ENCODE data around the gene TMEM80. TPM values are rescaled to one million over a fixed set of nuclear protein-coding genes. Genes with fewer than 3 reads are reported as not detected.
"Not testable (repeated sequence)": the region's sequence is repeated elsewhere in the genome, so short reads cannot be mapped to it uniquely, and the experiment has no call there.

TMEM80 gene
- 15.8 and 16.4 TPM in 2 replicates for total RNA-seq (2014; rRNA removed; shearing (Covaris generic))

DNA sequence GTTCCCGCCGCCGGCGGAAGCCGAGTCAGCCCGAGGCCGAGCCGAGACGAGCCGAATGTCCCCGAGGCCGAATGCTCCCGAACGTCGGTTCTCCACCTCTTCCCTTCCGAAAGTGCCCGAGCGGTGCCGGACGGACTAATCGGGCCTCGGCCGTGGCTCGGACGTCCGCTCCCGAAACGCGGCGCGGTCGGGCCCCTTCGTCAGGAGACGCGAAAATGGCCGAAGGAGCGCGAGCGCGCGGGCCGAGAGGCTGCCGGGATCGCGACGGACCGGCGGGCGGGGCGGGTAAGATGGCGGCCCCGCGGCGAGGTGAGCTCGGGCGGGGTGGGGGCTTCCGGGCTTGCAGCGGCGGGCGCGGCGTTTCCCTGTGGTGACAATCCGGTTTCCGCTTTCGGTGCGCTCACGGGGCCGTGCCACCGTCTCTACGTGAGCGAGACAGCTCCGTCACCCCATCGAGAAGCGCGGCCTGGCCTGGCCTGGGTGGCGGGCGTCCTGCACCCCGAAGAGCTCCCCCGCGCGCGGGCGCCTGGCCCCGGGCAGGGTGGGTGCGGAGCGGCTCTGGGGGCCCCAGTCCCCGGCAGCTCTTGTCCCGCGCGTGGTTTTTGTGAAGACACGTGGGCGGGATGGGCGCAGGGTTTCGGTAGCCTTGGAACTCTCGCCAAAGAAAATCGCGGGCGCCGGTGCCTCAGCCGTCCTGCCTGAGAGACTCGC lies at the start of gene TMEM80:
Gene TMEM80, plus strand, starts transcription at position 279 of the 711 bp plus-strand sequence. Its CDS starts 12 bp downstream, at position 291.
- peak; percentile 98 for DNase-seq (ENCODE audit: low spot score)

DNA sequence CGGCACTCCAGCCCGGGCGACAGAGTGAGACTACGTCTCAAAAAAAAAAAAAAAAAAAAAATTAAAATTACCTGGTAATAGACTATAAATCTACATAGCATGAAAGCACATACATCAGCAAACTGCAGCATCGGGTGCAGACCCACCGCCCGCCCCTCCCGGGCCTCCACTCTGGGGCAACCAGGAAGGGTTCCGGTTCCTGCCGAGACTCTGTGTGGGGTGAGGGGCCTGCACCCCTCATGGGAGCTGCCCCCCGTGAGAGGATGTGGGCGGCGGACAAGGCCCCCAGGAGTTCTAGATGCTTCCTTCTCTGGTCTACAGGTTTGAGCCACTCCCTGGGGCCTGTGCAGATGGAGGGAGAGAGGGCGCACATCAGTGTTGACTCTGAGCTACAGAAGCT lies 49.4 kb upstream of the TMEM80 start:
- DNase-seq (ENCODE audit: low spot score) = no peak

DNA sequence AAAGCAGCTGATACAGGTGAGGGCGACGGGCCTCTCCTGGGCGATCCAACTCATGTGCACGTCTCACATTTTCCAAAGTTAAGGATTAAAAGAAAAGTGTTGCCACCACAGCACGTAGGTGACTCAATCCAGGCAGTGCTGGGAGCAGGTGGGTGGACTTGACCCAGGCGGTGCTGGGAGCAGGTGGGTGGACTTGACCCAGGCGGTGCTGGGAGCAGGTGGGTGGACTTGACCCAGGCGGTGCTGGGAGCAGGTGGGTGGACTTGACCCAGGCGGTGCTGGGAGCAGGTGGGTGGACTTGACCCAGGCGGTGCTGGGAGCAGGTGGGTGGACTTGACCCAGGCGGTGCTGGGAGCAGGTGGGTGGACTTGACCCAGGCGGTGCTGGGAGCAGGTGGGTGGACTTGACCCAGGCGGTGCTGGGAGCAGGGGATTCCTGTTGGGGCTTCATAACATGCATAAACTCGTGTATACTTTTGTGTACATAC lies 47.9 kb upstream of the TMEM80 start:
- DNase-seq (ENCODE audit: low spot score) = not testable (repeated sequence)

DNA sequence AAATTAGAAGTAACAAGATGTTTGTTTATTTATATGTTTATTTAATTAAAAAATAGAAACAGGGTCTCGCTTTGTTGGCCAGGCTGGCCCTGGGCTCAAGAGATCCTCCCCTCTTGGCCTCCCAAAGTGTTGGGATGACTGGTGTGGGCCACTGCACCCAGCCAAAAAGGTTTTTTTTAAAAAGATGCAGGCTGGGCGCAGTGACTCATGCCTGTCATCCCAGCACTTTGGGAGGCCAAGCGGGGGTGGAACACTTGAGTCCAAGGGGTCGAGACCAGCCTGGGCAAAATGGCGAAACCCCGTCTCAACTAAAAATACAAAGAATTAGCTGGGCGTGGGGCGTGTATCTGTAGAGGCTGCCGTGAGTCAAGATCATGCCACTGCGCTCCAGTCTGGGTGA lies 45.1 kb upstream of the TMEM80 start:
- no peak for DNase-seq (ENCODE audit: low spot score)

DNA sequence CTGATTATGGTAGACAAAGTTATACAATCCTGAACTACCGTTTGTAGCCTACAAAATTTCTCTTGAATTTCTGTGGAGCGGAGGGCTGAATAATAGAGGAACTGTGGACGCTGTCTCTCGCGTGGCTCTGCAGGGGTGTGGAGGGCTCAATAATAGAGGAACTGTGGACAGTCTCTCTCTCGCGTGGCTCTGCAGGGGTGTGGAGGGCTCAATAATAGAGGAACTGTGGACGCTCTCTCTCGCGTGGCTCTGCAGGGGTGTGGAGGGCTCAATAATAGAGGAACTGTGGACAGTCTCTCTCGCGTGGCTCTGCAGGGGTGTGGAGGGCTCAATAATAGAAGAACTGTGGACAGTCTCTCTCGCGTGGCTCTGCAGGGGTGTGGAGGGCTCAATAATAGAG lies 42.5 kb upstream of the TMEM80 start:
- not testable (repeated sequence) for DNase-seq (ENCODE audit: low spot score)

DNA sequence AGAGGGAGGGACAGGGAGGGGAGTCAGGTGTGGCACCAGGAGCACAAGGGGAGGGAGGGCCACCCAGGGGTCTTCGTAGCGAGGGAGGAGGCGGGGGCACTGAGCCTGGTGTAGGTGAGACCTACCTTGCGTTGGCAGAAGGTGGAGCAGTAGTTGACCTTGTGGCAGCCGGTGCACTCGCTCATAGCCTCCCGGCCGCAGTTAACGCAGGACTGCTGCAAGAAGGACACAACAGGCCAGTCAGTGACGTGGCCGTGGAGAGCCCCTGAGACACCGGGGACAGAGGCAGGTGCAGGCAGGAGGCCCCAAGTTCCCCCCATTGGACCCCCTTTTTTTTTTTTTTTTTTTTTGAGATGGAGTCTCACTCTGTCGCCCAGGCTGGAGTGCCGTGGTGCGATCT lies 41.8 kb upstream of the TMEM80 start:
- DNase-seq (ENCODE audit: low spot score) = no peak

DNA sequence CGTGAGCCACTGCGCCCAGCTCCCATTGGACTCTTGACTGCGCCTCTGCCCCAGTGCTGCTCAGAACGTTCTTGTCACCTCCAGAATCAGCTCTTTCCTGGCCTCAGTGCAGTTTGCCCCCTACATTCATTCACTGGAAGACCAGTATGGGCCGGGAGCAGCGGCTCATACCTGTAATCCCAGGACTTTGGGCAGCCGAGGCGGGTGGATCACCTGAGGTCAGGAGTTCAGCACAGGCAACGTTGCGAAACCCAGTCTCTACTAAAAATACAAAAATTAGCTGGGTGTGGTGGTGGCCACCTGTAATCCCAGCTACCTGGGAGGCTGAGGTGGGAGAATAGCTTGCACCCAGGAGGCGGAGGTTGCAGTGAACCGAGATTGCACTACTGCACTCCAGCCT lies 41.2 kb upstream of the TMEM80 start:
- not testable (repeated sequence) for DNase-seq (ENCODE audit: low spot score)

DNA sequence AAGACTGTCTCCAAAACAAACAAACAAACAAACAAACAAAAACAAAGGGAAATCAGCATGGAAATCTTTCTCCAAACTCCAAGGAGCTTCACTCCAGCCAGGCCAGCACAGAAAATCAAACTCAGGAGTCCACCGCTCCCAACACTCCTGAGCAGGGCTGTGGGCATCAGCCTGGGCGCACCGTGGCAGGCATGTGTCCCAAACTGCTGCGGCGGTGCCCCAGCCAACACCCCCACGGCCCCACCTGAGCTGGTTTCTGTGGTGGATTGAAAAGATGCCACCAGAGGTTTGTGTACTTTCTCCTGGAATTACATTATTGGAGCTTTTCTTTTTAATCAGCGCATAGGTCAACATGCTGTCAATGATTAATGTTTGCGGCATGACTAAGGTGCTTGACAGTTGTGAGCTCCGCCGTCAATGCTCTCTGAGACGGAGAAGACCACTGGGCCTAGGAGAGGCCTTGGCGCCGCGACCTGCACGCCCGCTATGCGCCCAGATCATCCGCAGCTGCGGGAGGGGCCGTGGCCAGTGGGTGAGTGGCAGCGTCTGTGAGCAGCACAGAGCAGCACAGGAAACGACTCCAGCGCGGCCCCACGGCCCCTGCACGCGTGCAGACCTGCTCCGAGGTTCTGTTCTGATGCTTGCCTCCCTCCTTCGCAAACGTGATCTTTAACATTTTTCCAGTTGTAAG lies 40.4 kb upstream of the TMEM80 start:
- DNase-seq (ENCODE audit: low spot score) = no peak

DNA sequence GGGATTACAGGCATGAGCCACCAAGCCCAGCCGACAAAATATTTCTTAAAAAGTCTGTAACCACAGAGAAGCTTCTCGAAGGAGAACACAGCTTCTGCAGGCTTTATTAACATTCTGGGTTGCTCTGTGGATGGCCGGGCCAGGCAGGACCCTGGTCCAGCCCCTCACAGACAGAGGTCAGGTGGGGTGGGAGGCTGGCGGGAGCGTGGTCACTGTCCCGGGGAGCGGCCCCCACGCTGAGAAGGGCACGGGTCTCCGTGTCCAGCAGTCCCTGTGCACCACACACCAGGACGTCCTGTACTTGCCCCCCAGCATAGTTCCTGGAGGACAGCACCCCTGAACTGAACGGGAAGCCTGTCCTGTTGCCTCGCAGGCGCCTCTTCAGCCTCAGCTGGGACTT lies 39.2 kb upstream of the TMEM80 start:
- no peak for DNase-seq (ENCODE audit: low spot score)

DNA sequence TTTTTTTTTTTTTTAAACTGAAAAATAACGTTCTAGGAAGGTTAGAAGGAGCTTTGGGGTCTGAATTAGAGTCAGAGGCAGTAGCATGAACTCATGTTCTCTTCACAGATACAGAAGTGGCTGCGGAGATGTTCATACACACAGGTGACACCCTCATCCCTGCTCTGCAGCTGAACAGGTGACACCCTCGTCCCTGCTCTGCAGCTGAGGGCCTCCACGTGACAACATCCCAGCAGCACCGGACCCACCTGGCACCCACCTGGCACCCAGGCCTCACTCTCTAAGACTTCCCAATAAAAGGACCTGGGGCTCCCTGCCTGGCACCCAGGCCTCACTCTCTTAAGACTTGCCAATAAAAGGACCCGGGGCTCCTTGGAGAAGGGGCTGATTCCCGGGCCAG lies 38.8 kb upstream of the TMEM80 start:
- DNase-seq (ENCODE audit: low spot score) = no peak

DNA sequence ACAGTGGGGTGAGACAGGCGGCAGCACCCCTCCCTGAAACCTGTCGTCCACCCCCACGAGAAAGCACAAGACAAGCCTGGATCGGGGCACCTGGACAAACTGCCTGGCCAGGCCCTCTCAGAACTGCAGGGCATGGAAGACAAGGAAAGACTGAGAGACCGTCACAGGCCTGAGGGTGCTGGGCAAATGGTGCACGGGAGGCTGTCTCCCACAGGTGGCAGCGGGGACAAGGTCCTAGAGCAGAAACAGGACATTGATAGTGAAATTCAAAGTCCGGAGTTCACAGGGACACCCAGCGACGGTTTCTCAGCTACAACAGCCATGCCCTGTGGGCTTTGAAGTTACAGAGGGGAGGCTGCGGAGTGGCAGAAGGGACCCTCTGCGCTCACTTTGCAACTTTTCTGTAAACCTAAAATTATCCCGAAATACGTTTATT lies 37.9 kb upstream of the TMEM80 start:
- no peak for DNase-seq (ENCODE audit: low spot score)

DNA sequence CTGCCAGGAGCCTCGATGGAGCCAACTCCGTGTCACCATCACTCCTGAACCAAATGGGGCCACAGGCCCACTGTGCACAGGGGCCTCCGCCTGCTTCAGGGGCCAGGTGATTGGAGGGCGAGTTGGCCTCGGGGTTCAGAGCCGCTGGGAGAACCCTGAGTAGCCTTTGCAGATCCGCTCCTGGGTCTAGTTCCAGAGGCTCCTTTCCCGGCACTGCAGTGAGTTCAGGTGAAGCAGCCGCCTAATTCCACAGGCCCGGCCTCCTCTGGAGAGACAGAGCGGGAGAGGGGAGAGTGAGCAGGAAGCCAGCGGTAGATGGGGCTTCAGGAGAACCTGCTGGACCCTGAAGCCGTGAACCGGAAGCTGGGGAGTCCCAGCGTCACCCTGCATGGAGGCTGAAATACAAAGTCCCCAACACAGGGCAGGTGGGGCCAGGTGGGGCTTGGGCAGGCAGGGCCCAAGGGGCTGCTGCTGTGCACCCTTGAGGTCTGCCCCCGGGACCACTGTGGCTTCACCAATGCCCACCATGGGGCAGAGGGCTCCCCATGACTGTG lies 36.0 kb upstream of the TMEM80 start:
- no peak for DNase-seq (ENCODE audit: low spot score)

DNA sequence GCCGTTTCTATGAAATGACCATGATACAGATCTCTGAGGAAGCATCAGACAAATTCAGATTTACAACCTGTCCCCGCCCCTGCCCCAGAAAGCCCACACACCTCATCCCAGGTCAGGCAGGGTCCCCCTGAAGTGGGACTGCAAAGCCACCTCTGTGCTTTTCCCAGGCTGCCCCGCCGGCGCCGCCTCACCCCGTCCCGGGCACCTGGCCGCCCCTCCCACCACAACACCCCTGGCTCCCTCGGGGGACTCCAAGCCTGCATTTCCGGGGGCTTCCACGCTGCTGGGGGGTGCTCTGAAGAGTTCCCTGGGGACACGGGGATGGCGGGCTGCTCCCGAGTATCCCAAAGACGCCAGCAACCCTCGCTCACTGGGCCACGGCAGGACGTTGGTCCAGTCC lies 35.3 kb upstream of the TMEM80 start:
- DNase-seq (ENCODE audit: low spot score) = no peak

DNA sequence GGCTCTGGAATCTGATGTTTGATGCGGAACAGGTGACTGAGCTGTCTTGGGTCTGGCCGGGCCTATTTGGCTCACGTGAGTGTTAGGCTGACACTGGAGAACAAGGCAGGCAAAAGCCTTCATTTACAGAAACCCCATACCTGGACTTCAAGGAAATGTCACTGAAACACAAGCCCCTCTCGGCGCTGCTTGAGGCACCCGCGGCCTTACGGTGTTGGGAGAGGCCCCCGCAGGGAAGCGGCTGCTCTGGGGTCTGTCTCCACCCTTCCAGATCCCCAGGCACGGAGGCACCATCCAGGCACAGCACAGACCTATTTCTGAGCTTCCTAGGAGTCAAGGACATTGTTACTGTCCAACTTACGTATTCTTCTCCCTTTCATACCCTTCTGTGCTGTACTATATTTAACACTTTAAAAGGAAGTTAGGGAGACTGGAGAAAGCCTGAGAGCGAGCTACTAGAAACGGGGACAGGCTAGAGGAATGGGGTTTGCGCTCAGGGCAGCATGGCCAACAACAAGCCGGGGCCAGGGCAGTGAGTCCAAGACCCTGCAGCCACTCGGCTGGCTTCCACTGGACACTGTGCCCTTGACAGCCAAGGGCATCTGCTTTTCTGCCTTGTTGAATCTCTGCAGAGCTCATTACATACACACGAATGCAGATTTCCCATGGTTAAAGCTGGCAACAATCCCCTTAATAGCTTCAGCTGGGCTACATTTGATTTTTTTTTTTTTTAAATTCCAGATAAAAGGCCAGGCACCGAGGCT lies 34.8 kb upstream of the TMEM80 start:
- no peak for DNase-seq (ENCODE audit: low spot score)

DNA sequence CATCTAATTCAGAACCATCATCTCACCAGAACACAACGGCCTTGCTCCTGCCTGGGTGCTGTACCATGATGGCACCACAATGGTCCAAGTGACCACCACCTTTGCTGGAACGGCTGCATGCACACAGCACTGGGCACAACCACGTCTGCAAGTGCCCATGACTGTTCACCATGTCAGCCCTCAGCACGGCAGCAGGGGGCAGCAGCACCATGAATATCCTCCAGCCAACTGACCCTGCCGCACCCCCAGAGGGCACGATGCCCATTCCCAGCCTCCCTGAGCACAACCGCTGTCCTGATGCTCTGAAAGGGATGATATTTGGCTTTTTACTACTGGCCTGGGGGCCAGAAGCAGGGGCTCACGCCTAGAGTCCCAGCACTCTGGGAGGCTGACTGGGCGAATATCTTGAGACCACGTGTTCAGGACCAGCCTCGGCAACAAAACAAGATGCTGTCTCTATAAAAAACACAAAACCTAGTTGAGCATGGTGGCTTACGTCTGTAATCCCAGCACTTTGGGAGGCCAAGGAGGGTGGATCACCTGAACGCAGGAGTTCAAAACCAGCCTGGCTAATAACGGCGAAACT lies 32.8 kb upstream of the TMEM80 start:
- DNase-seq (ENCODE audit: low spot score) = peak; percentile 62

DNA sequence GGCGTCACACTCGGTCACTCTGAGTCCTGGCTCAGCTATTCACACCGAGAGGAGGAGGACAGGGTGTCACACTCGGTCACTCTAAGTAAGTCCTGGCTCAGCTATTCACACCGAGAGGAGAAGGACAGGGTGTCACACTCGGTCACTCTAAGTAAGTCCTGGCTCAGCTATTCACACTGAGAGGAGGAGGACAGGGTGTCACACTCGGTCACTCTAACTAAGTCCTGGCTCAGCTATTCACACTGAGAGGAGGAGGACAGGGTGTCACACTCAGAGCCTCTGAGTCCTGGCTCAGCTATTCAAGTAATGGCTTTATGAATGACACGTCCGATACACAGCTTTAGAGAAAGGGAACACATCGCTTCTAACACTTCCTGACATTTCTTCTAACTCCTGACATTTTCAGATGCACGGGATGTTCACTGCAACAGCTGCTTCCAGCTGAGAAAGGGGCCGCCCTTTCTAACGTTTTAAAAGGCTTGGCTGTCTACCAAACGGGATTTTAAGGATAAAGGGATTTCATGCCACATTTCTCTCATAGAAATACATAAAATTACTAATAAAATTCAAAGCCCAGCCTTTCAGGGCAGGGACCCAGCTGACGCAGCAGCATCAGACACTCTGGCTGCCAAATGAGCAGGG lies 30.4 kb upstream of the TMEM80 start:
- DNase-seq (ENCODE audit: low spot score) = no peak

DNA sequence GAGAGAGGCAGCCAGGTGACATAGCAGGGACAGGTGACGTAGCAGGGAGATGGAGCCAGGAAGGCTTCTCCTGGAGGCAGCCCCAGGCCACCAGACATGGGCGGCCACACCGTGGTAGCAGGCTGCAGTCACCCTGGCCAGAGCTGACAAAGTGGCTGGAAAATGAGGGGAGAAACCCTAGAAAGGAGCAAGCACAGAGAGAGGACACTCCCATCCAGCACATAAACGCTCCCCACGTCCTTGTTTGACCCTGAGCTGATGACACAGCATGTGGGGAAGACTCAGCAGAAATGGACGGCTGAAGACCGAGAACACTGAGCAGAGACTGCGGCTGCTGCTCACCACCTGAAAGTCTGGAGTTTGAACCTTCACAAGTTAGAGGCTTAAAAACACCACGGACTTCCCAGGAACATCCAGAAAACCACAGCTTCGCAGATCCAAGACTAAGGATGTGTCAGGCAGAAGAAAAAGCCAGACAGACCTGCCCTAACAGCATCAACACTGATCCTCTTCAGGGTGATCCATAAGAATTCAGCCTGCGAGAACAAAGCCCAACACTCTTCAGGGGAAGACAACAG lies 29.8 kb upstream of the TMEM80 start:
- no peak for DNase-seq (ENCODE audit: low spot score)

DNA sequence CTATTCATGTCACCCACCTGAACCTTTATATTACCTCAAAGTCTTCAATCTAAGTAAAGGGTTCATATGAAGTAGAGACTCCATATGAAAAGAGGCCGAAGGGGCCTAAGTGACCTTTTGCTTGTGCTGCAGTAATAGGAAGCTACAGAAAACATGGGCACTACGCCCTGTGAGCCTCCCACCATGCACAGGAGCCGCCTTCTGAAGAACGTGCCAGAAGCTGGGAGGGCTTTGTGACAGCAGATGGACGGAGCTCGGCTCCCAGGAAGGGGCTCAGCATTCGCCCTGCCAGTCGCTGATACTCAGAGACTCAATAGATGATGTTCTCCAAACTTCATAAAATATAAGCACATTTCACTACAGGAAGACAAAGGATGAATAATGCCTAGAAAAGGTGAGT lies 21.8 kb upstream of the TMEM80 start:
- no peak for DNase-seq (ENCODE audit: low spot score)

DNA sequence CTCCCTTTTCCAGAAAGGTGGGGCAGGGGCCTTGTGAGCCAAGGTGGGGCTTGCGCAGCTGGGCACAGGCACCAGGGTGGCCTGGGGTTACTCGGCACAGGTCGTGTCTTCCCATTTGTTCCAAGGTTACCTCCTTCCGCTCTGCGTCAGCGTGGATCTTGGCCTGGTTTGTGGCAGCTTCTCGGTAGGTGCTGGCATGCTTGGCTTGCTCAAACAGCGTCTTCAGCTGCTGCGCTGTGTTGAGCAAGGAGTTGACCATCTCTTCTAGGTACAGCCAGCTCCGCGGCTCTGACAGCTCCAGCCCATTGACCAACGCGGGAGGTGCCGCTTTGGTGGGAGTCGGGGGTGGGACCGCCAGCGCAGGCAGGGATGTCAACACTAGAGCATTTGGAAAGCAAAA lies 21.2 kb upstream of the TMEM80 start:
- DNase-seq (ENCODE audit: low spot score) = no peak

DNA sequence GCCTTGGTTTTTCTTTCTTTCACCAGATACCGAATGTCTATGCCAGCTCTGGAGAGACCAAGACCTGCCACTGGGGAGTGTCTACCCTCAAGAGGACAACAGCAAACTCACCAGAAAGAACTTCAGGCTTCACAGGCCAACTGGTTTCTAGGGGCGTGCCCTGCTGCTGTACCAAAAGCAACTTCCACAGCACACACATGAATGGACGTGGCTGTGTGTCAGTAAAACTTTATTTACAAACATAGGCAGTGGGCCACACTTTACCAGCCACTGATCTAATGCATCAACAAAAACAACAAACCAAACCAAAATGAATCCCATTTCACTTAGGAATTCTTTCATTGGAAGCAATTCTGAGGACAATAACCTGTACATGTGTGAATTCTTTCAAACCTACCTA lies 17.3 kb upstream of the TMEM80 start:
- no peak for DNase-seq (ENCODE audit: low spot score)
